ENCODE measurements around the gene WNT9B.

DNA sequence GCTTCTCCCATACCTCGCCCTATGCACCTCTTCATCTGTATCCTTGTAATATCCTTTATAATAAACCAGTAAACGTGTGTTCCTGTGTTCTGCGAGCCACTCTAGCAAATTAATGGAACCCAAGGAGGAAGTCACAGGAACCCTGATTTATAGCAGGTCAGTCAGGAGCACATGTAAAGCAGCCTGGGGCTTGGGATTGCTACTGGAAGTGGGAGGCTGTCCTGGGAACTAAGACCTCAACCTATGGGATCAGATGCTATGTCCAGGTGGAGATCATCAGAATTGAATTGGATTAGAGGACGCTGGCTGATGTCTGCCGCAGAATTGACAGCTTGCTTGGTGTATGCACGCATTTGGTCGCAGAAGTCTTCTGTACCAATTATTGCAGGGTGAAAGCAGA, 48.6 kb upstream of the WNT9B start:
- TF ChIP-seq, protein P1, sequence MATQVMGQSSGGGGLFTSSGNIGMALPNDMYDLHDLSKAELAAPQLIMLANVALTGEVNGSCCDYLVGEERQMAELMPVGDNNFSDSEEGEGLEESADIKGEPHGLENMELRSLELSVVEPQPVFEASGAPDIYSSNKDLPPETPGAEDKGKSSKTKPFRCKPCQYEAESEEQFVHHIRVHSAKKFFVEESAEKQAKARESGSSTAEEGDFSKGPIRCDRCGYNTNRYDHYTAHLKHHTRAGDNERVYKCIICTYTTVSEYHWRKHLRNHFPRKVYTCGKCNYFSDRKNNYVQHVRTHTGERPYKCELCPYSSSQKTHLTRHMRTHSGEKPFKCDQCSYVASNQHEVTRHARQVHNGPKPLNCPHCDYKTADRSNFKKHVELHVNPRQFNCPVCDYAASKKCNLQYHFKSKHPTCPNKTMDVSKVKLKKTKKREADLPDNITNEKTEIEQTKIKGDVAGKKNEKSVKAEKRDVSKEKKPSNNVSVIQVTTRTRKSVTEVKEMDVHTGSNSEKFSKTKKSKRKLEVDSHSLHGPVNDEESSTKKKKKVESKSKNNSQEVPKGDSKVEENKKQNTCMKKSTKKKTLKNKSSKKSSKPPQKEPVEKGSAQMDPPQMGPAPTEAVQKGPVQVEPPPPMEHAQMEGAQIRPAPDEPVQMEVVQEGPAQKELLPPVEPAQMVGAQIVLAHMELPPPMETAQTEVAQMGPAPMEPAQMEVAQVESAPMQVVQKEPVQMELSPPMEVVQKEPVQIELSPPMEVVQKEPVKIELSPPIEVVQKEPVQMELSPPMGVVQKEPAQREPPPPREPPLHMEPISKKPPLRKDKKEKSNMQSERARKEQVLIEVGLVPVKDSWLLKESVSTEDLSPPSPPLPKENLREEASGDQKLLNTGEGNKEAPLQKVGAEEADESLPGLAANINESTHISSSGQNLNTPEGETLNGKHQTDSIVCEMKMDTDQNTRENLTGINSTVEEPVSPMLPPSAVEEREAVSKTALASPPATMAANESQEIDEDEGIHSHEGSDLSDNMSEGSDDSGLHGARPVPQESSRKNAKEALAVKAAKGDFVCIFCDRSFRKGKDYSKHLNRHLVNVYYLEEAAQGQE (IDR thresholded peaks at IDR 0.05), result no peak
- TF ChIP-seq HNF4G (IDR thresholded peaks at IDR 0.05), result no peak

Data from liver (tissue), 2 donors.